AG09319 (cell line): Measurements from ENCODE around the gene BDH1.

Experiments
- DNase-seq: peaks from one replicate; pipeline ENCODE4 v3.0.0-alpha.2; 2010; ENCODE audit warnings: low read depth; ENCODE audit errors: extremely low read depth
- CTCF ChIP-seq: IDR thresholded peaks from 2 replicates; pipeline ENCODE4 v1.5.1; 2011; ENCODE audit warnings: low read depth, mild to moderate bottlenecking, inconsistent platforms, low read length, moderate library complexity

The BDH1 gene

GRCh38 chr3:197513953-197514785, 41.6 kb downstream of the BDH1 start:
- no peak for DNase-seq
- no peak for TF ChIP-seq CTCF

- TF ChIP-seq CTCF = no peak
- no peak for DNase-seq
These were observed 42.8 kb downstream of the BDH1 start for GRCh38 chr3:197512691-197513571.

- no peak for DNase-seq
- no peak for TF ChIP-seq CTCF
These were observed 43.7 kb downstream of the BDH1 start for GRCh38 chr3:197511853-197512635.

- DNase-seq = no peak
- no peak for TF ChIP-seq CTCF
These were observed 44.6 kb downstream of the BDH1 start for GRCh38 chr3:197511130-197511529.

- TF ChIP-seq CTCF = no peak
- DNase-seq = no peak
These were observed 45.1 kb downstream of the BDH1 start for GRCh38 chr3:197510642-197511018.

GRCh38 chr3:197508924-197509775, 46.6 kb downstream of the BDH1 start:
- TF ChIP-seq CTCF = no peak
- no peak for DNase-seq
